OCI-LY1 (cell line): ENCODE results near the gene COX6B1.

Experiments used
- H2AFZ ChIP-seq: fragments of 200-600 bp; sonication (generic), shearing (Covaris generic); 2 replicates; pipeline ENCODE4 v1.6.0; 2014; ENCODE audit warnings: antibody characterized with exemption, mild to moderate bottlenecking, low read length
- H3F3A ChIP-seq: fragments of 200-600 bp; sonication (generic), shearing (Covaris generic); 2 replicates; pipeline ENCODE4 v1.6.0; 2014; ENCODE audit warnings: mild to moderate bottlenecking, antibody characterized with exemption, low read length, moderate library complexity; ENCODE audit not compliant: insufficient read depth
- H3K27ac ChIP-seq: fragments of 200-600 bp; sonication (generic); 2 replicates; pipeline ENCODE4 v1.5.1; 2014; ENCODE audit warnings: low read length, mixed run types, mild to moderate bottlenecking, low read depth; ENCODE audit not compliant: poor library complexity, severe bottlenecking
- H3K27me3 ChIP-seq: fragments of 200-600 bp; sonication (generic); 2 replicates; pipeline ENCODE4 v1.6.0; 2014; ENCODE audit warnings: antibody characterized with exemption, mild to moderate bottlenecking, low read length, moderate library complexity; ENCODE audit not compliant: insufficient read depth
- H3K36me3 ChIP-seq: fragments of 200-600 bp; sonication (generic); 2 replicates; pipeline ENCODE4 v1.6.1; 2014; ENCODE audit warnings: mild to moderate bottlenecking, antibody characterized with exemption, low read length, moderate library complexity, mixed read lengths; ENCODE audit not compliant: insufficient read depth
- H3K4me1 ChIP-seq: fragments of 200-600 bp; sonication (generic); 2 replicates; pipeline ENCODE4 v1.5.1; 2014; ENCODE audit warnings: mild to moderate bottlenecking, low read length, moderate library complexity; ENCODE audit not compliant: insufficient read depth, severe bottlenecking
- H3K4me2 ChIP-seq: fragments of 200-600 bp; sonication (generic), shearing (Covaris generic); 2 replicates; pipeline ENCODE4 v1.6.1; 2014; ENCODE audit warnings: low read length
- H3K4me3 ChIP-seq: fragments of 200-600 bp; sonication (generic); 2 replicates; pipeline ENCODE4 v1.5.1; 2014; ENCODE audit warnings: low read length, low read depth, mild to moderate bottlenecking, mixed read lengths; ENCODE audit not compliant: poor library complexity, severe bottlenecking
- H3K79me2 ChIP-seq: fragments of 200-600 bp; shearing (Covaris generic); 2 replicates; pipeline ENCODE4 v1.6.1; 2016; ENCODE audit warnings: mixed run types, low read length, mixed read lengths; ENCODE audit not compliant: insufficient read depth
- H3K9ac ChIP-seq: fragments of 200-600 bp; sonication (generic), shearing (Covaris generic); 2 replicates; pipeline ENCODE4 v1.6.1; 2014; ENCODE audit warnings: mild to moderate bottlenecking, low read length, mixed read lengths
- H3K9me2 ChIP-seq: fragments of 200-600 bp; sonication (generic), shearing (Covaris generic); 2 replicates; pipeline ENCODE4 v1.6.1; 2014; ENCODE audit warnings: low read depth, mild to moderate bottlenecking, low read length, mixed read lengths
- H3K9me3 ChIP-seq: fragments of 200-600 bp; shearing (Covaris generic); 2 replicates; pipeline ENCODE4 v1.6.1; 2014; ENCODE audit warnings: low read length, mixed read lengths
- H4K20me1 ChIP-seq: fragments of 200-600 bp; sonication (generic), shearing (Covaris generic); 2 replicates; pipeline ENCODE4 v1.6.0; 2016; ENCODE audit warnings: mild to moderate bottlenecking, low read length; ENCODE audit not compliant: insufficient read depth
- EZH2 ChIP-seq: fragments of 200-600 bp; sonication (generic), shearing (Covaris generic); IDR thresholded peaks from 2 replicates; pipeline ENCODE4 v1.8.0; 2017; ENCODE audit warnings: borderline replicate concordance, mixed run types, mild to moderate bottlenecking, antibody characterized with exemption, low read length, moderate library complexity, mixed read lengths
- TF ChIP-seq, protein P1 (sequence below): fragments of 200-600 bp; sonication (generic), shearing (Covaris generic); IDR thresholded peaks from 2 replicates; pipeline ENCODE4 v1.5.1; 2017; ENCODE audit warnings: mild to moderate bottlenecking, antibody characterized with exemption, low read length, moderate library complexity, mixed read lengths

COX6B1 gene

DNA sequence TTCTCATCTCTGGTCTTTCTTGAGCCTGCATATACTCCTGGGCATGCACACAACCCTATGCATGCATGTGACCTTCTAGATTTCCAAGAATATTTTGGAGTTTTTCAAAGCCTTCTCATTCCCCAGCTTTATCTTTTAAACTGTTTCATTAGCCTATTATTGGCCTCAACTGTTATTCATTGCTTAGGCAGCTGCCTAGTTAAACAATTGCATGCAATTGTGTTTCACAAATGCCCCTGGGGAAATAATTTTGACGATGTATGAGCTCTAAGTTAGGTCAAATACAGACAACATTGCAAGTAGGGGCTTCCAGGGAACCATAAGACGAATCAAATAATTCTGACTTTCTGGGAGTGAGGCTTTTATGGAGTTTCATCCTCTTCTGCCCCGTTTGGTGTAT, 15.9 kb downstream of the COX6B1 start:
- H4K20me1 ChIP-seq: no peaks in the 10 kb centered on the region
- H3K36me3 ChIP-seq: peaks cover 21% of the 10 kb centered on the region
- no peaks in the 10 kb centered on the region for H3K79me2 ChIP-seq
- no peaks in the 10 kb centered on the region for H3K9me3 ChIP-seq
- H3K9ac ChIP-seq: no peak overlapping the region
- no peaks in the 10 kb centered on the region for H3K9me2 ChIP-seq
- H3K27ac ChIP-seq: no peak overlapping the region
- H3F3A ChIP-seq: no peaks in the 10 kb centered on the region
- no peak overlapping the region for H2AFZ ChIP-seq
- no peak overlapping the region for H3K4me3 ChIP-seq
- H3K4me1 ChIP-seq: no peaks in the 10 kb centered on the region
- H3K4me2 ChIP-seq: no peak overlapping the region
- TF ChIP-seq, protein P1, sequence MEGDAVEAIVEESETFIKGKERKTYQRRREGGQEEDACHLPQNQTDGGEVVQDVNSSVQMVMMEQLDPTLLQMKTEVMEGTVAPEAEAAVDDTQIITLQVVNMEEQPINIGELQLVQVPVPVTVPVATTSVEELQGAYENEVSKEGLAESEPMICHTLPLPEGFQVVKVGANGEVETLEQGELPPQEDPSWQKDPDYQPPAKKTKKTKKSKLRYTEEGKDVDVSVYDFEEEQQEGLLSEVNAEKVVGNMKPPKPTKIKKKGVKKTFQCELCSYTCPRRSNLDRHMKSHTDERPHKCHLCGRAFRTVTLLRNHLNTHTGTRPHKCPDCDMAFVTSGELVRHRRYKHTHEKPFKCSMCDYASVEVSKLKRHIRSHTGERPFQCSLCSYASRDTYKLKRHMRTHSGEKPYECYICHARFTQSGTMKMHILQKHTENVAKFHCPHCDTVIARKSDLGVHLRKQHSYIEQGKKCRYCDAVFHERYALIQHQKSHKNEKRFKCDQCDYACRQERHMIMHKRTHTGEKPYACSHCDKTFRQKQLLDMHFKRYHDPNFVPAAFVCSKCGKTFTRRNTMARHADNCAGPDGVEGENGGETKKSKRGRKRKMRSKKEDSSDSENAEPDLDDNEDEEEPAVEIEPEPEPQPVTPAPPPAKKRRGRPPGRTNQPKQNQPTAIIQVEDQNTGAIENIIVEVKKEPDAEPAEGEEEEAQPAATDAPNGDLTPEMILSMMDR: no peak
- TF ChIP-seq EZH2: no peak
- H3K27me3 ChIP-seq: peaks cover 3% of the 10 kb centered on the region; the same call in 1 of the 2 replicates

DNA sequence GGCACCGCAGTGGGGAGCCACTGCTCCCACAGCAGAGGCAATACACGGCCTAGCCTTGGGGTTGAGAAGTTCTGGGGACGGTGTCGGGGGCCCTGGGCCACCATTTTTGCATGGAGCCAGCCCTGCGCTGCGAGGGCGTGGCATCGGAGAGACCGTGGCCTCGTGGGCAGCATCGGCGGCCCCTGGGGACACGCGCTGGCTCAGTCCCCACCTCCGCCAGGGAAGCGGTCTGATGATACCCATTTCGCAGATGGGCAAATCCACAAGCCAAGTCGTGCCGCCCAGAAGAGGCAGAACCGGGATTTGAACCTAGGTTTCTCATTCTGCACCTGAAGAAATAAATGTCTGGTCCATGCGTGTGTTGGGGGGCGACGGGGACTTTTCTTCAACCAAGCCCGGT, 17.0 kb downstream of the COX6B1 start:
- Histone ChIP-seq H3K79me2 (no peaks in the 10 kb centered on the region), H3K9ac (no peak overlapping the region), H3F3A (no peaks in the 10 kb centered on the region), H3K27me3 (peaks cover 3% of the 10 kb centered on the region; the same call in 1 of the 2 replicates), H4K20me1 (no peaks in the 10 kb centered on the region), H3K36me3 (peaks cover 14% of the 10 kb centered on the region), H3K4me3 (no peak overlapping the region), H3K27ac (no peak overlapping the region), H3K4me2 (no peak overlapping the region), H3K9me3 (no peaks in the 10 kb centered on the region), H3K9me2 (no peaks in the 10 kb centered on the region), H3K4me1 (no peaks in the 10 kb centered on the region), H2AFZ (no peak overlapping the region)
- TF ChIP-seq EZH2: no peak
- TF ChIP-seq, protein P1: no peak

DNA sequence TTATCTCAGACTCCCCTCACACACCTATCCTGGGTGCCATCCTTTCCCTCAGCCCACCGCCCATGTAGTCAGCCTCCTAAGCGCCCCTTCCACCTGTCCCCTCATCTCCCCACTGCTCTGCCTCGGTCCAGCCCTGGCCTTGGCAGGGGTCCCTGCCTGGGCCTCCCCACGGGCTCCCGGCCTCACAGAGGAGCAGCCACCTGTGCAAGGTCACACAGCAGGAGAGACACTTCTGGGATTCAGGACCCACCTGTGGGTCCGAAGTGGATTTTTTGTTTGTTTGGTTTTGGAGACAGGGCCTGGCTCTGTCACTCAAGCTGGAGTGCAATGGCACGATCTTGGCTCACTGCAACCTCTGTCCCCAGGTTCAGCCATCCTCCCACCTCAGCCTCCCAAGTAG, 17.5 kb downstream of the COX6B1 start:
- no peaks in the 10 kb centered on the region for H4K20me1 ChIP-seq
- no peaks in the 10 kb centered on the region for H3K9me3 ChIP-seq
- TF ChIP-seq EZH2: no peak
- TF ChIP-seq, protein P1: no peak

More for the DNA sequence above, 17.5 kb downstream of the COX6B1 start:
- H2AFZ ChIP-seq: no peak overlapping the region
- no peak overlapping the region for H3K9ac ChIP-seq
- H3K27me3 ChIP-seq: peaks cover 3% of the 10 kb centered on the region; the same call in 1 of the 2 replicates
- H3F3A ChIP-seq: no peaks in the 10 kb centered on the region
- H3K27ac ChIP-seq: no peak overlapping the region
- H3K79me2 ChIP-seq: no peaks in the 10 kb centered on the region
- H3K36me3 ChIP-seq: peaks cover 12% of the 10 kb centered on the region; the same call in 1 of the 2 replicates
- H3K4me3 ChIP-seq: no peak overlapping the region
- no peaks in the 10 kb centered on the region for H3K9me2 ChIP-seq
- H3K4me2 ChIP-seq: no peak overlapping the region
- no peaks in the 10 kb centered on the region for H3K4me1 ChIP-seq
